Left ventricle myocardium inferior (tissue), 1 donor: ENCODE results near the gene PRDX5. TPM values are rescaled to one million over a fixed set of nuclear protein-coding genes. Genes with fewer than 3 reads are reported as not detected.
A peak's percentile ranks its signal among the peaks of the same experiment; 100 is the strongest.

ENCODE experiments used
- DNase-seq: peaks from one replicate; pipeline ENCODE4 v3.0.0-alpha.2; 2020
- H3K27ac ChIP-seq: fragments of 200-600 bp; replicated peaks from 2 replicates; pipeline ENCODE4 v1.8.0; 2021
- H3K27me3 ChIP-seq: fragments of 200-600 bp; 2 replicates; pipeline ENCODE4 v1.8.0; 2021; ENCODE audit warnings: low read depth
- H3K36me3 ChIP-seq: fragments of 200-600 bp; 2 replicates; pipeline ENCODE4 v1.8.0; 2021
- H3K4me1 ChIP-seq: fragments of 200-600 bp; 2 replicates; pipeline ENCODE4 v1.8.0; 2021
- H3K4me3 ChIP-seq: fragments of 200-600 bp; 2 replicates; pipeline ENCODE4 v1.8.0; 2021; ENCODE audit warnings: mild to moderate bottlenecking, moderate library complexity
- H3K9me3 ChIP-seq: fragments of 200-600 bp; replicated peaks from 2 replicates; pipeline ENCODE4 v1.8.0; 2021
- intact Hi-C: fragments of 100-400 bp; cut with micrococcal nuclease; formaldehyde crosslinking; loops from one replicate; pipeline ENCODE4 v1.11.0; 2022
- total RNA-seq: library from RNA; stranded (reverse); fragmentation: NEBNext Ultra II Directional; extraction: Animal tissue kit (Norgen Biotek cat#: 25700); gene quantifications from one replicate; pipeline ENCODE4 v1.2.1, GENCODE V29; 2021
- TF ChIP-seq, protein P1 (sequence below): fragments of 200-600 bp; IDR thresholded peaks from 2 replicates; pipeline ENCODE4 v1.8.0; 2021; ENCODE audit warnings: antibody characterized with exemption, mild to moderate bottlenecking, borderline replicate concordance
- donor health status: DM: no; HTN: yes; CAD: no; lungs with severe emphysema.

PRDX5 gene
- total RNA-seq, 1 donor from 2014 or later, result 321 TPM

DNA sequence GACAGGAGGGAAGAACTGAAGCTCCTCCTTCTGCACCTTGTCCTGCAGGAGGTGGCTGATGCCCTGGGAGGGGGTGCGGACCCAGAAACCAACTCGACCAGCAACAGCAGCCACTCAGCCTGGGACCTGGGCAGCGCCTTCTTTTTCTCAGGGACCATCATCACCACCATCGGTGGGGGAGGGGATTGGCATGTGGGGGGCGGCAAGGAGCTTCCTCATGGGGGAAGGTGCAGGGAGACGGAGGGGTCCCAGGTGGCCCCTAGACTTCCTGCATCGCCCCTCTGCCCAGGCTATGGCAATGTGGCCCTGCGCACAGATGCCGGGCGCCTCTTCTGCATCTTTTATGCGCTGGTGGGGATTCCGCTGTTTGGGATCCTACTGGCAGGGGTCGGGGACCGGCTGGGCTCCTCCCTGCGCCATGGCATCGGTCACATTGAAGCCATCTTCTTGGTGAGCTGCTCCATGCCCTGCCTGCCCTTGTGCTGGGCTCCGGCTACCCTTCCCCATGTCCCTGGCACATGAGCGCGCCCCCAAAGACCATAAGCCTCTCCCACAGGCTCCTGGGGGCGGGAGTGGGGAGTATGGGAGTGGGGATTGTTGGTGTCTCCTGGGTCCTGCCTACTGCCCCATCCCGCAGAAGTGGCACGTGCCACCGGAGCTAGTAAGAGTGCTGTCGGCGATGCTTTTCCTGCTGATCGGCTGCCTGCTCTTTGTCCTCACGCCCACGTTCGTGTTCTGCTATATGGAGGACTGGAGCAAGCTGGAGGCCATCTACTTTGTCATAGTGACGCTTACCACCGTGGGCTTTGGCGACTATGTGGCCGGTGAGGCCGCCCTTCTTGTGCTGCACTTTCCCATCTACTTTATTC, 20.9 kb upstream of the PRDX5 start:
- Histone ChIP-seq H3K27me3 (peaks cover 88% of the 10 kb centered on the region), H3K4me1 (peaks cover 35% of the 10 kb centered on the region), H3K9me3 (no peaks in the 10 kb centered on the region), H3K4me3 (no peak overlapping the region), H3K27ac (no peak overlapping the region), H3K36me3 (no peaks in the 10 kb centered on the region)
- intact Hi-C loops, result no loop called here
- no peak for DNase-seq
- TF ChIP-seq, protein P1, sequence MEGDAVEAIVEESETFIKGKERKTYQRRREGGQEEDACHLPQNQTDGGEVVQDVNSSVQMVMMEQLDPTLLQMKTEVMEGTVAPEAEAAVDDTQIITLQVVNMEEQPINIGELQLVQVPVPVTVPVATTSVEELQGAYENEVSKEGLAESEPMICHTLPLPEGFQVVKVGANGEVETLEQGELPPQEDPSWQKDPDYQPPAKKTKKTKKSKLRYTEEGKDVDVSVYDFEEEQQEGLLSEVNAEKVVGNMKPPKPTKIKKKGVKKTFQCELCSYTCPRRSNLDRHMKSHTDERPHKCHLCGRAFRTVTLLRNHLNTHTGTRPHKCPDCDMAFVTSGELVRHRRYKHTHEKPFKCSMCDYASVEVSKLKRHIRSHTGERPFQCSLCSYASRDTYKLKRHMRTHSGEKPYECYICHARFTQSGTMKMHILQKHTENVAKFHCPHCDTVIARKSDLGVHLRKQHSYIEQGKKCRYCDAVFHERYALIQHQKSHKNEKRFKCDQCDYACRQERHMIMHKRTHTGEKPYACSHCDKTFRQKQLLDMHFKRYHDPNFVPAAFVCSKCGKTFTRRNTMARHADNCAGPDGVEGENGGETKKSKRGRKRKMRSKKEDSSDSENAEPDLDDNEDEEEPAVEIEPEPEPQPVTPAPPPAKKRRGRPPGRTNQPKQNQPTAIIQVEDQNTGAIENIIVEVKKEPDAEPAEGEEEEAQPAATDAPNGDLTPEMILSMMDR, result no peak

- Histone ChIP-seq H3K4me3 (no peak overlapping the region), H3K9me3 (no peaks in the 10 kb centered on the region), H3K27ac (no peak overlapping the region), H3K4me1 (peaks cover 28% of the 10 kb centered on the region), H3K36me3 (no peaks in the 10 kb centered on the region), H3K27me3 (peaks cover 80% of the 10 kb centered on the region)
- intact Hi-C loops, result no loop called here
- DNase-seq, result no peak
- TF ChIP-seq, protein P1, result no peak
These were observed 20.1 kb upstream of the PRDX5 start for GRCh38 chr11:64297699-64298358.

- Histone ChIP-seq H3K9me3 (no peaks in the 10 kb centered on the region), H3K27ac (peak overlapping the region; percentile 40), H3K36me3 (no peaks in the 10 kb centered on the region), H3K27me3 (peaks cover 66% of the 10 kb centered on the region), H3K4me3 (peak overlapping the region; percentile 64), H3K4me1 (peaks cover 35% of the 10 kb centered on the region)
- TF ChIP-seq, protein P1, result no peak
- DNase-seq, result peak; percentile 70
- intact Hi-C loops, result no loop called here
These were observed 18.7 kb upstream of the PRDX5 start for GRCh38 chr11:64298966-64299846.

DNA sequence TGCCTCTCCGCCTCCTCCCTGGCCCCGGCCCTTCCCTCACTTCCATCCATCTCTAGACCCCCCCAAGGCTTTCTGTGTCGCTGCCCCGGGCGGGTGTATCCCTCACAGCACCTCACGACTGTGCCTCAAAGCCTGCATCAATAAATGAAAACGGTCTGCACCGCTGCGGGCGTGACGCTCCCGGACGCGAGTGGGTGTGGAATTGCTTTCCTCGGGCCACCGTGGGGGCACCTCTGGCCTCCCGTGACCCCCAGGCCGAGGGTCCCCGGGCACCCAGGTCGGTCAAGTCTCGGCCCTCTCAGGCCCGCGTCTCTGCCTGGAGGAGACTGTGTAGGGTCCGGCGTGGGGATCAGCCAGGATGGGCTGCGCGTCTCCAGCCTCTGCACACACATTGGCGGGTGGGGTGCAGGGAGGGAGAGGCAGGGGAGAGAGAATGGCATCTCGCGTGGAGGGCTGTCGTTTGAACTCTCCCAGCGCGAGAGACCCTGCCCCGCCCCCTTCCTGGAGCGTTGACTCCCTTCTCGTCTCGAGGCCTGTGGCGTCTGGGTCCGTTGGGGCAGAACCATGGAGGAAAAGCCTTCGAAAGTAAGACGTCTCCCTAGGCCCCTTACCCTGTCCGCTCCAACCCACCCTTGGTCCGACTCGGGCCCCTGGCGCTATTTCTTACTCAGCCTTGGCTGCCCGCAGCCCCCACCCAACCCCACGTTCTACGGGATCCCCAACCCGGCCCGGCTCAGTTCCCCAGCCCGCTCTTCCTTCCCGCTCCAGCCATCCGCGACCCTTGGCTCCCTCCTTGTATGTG, 17.9 kb upstream of the PRDX5 start, which contains the start of gene CATSPERZ:
TSS of gene CATSPERZ (plus strand) at position 512 of the 802 bp plus-strand sequence. CDS start at position 565, 53 bp downstream.
- TF ChIP-seq, protein P1, result no peak
- Histone ChIP-seq H3K36me3 (no peaks in the 10 kb centered on the region), H3K27me3 (peaks cover 58% of the 10 kb centered on the region), H3K9me3 (no peaks in the 10 kb centered on the region), H3K27ac (peak within 1 kb of the TSS; percentile 40), H3K4me1 (peaks cover 41% of the 10 kb centered on the region), H3K4me3 (peak within 1 kb of the TSS; percentile 64)
- DNase-seq, result no peak
- intact Hi-C loops, result loop anchor here (5.0 kb wide), 1 partner anchor 93 kb away; the partner anchor contains the start of gene FERMT3
